Activated CD8-positive, alpha-beta memory T cell treated with anti-CD3 and anti-CD28 coated beads, Interleukin-2, amount 50 U/mL, for 4 hours (primary cell): ENCODE results near the gene TMTC2.

Source experiments
- DNase-seq: peaks from one replicate; pipeline ENCODE4 v3.0.0-alpha.2; 2020

TMTC2 gene

DNA sequence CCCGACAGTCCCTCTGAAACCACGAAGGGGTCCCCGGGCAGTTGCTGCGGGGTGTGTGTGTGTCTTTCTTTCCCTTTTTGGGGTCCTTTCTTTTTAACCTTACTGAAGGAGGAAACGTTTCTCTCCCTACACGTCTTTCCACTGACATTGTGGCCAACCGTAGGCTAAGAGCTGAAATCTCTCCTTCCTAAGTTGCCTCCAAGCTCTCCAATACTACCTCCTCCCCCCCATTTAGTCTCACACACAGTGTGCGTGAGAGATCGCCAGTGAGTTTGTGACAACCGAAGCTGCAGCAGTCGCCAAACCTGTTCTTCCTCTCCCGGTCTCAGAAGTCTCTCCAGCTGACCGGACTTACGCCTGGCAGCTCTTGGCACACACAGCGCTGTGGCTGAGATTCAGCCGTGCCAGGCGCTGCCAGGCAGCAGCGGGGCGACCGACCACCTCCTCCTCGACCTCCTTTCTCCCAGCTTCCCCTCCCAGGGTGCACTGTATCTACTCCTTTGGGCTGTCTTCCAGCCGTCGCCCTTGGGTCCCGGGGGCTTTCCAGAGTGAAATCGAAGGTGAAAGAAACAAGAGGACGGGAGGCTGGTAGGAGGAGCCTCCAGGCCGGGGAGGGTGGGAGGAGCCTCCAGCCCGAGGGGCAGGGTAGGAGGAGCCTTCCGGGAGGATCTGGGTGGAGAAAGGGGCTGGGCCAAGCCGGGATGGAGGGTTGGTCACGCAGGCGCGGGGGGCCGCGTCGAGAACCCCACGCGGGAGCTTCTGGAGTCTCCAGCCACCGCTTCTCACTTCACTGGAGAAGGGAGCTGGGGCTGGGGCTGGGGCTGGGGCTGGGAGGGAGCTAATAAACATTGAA is at the start of gene TMTC2:
TSS of gene TMTC2 (plus strand) at position 739 of the 853 bp plus-strand sequence.
- peak; percentile 91 for DNase-seq

- no peak for DNase-seq
Observed at GRCh38 chr12:82638324-82638723, 48.4 kb upstream of the TMTC2 start.

DNA sequence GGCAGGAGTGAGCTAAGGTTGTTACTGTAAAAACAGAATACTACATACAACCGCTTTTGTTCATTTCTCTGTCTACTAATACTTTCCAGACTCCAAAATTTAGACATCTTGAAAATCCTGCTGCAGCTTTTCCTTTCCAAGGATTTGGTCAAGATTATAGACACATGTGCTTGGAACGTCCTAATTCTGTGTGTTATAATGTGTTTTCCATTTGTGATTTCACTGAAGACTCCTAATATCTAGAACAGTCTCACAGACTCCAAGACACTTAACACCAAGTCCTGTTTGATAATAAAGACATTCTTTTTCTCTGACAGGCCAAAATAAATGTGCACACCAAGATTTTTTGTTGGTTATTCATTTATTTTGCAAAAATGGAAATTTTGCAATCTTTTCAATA is 41.8 kb upstream of the TMTC2 start:
- no peak for DNase-seq

- no peak for DNase-seq
Observed at GRCh38 chr12:82645414-82645813, 41.3 kb upstream of the TMTC2 start.

DNA sequence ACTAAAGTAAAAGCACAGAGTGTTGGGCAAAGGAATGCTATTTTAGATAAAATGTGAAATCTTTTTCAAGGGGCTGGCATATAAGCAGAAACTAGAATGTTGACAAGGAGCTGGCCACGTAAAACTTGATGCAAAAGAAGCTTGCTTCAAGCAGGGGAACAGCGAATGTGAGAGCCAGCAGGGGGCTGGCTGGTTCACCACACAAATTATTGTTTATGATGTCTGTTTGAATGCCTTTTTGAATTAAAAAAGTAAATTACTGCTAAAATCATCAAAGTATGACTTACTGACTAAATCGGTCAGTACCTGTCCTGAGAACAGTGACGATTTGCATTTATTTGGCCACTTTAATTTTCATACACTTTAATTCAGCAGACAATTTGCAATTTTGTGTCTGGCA is 38.9 kb upstream of the TMTC2 start:
- no peak for DNase-seq

GRCh38 chr12:82648259-82648909 is 38.3 kb upstream of the TMTC2 start:
- DNase-seq = no peak

DNA sequence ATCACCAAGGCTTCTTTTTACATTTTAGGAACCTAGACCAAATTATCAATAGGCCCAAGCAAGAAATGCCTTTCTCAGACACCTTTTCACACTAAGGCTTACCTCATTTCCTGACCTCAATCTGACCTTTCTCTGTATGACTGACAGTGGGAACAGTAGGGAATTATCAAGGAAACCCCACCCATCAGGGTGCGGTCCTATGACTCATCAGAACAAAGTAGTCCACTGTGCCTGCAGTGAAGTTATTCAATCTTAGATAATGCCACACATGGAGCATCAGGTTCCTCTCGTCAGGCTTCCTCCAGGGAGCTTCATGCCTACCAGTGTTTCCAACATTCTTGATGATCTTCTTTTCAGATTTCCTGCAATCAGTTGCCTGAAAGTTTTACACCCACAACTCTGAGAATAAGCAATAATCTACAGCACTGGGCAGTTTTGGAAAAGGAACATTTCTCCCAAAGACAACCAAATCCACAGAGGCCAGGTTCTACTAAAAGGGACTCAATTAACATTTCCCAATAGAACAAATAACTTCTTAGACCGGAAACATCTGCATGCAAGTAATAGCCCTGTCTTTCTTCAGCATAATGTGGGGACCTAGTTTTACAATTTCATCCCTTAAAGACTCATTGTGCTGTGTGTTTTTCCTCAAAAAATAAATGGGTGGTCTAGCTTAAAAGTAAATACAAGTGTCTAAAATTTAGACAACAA is 35.9 kb upstream of the TMTC2 start:
- no peak for DNase-seq

DNA sequence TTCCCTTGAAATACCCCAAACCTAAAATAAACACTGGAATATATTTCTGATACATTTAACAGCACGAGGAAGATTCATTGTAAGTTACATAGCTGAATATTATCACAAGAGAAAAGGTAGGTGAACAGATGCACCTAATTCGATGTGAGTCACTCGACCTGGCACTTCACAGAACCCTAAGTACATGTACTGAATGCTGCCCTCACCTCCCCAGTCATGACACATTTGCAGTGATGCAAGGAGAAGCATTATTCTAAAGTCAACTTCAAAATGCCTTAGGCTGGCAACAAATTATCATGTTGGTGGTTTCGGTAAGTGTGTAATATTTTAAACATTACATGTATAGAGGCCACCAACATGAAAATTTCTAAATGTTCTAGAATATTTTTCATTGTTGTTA is 35.2 kb upstream of the TMTC2 start:
- DNase-seq = no peak

DNA sequence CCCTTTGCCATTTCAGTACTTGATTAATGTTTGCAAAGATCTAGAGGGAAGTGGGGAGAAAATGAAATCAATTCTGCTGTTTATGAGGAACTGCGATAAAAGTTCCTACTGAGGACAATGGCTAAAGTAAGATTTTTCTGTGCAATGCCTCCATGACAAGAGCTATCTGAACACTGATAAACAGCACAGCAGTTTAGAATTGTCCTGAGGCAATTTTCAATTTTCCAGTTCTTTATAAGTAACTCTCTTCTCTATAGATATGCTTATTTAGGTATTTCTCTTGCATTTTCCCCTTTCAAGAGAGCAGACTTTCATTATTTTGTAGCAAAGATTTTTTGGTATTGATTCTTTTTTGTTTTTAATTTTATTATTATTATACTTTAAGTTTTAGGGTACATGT is 34.6 kb upstream of the TMTC2 start:
- no peak for DNase-seq

DNA sequence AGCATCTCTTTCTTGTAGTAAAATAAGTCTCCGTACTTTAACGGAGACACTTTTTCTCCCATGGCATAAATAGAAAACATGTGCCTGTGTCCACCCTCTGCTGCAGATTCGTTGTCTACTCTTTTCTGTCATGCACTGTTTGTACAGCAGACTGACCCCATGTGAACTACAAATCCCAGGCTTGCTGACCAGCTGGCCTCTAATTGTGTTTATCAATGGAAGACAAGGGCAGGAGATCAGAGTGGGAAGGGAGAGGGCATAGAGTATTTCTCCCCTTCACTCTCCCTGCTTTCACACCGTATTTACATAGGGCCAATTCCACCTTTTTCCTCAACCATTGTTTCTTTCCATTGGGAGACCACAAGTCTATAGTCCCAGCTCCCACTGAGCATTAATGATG is 31.0 kb upstream of the TMTC2 start:
- no peak for DNase-seq

- DNase-seq = no peak
Observed at GRCh38 chr12:82659343-82660207, 27.1 kb upstream of the TMTC2 start.

DNA sequence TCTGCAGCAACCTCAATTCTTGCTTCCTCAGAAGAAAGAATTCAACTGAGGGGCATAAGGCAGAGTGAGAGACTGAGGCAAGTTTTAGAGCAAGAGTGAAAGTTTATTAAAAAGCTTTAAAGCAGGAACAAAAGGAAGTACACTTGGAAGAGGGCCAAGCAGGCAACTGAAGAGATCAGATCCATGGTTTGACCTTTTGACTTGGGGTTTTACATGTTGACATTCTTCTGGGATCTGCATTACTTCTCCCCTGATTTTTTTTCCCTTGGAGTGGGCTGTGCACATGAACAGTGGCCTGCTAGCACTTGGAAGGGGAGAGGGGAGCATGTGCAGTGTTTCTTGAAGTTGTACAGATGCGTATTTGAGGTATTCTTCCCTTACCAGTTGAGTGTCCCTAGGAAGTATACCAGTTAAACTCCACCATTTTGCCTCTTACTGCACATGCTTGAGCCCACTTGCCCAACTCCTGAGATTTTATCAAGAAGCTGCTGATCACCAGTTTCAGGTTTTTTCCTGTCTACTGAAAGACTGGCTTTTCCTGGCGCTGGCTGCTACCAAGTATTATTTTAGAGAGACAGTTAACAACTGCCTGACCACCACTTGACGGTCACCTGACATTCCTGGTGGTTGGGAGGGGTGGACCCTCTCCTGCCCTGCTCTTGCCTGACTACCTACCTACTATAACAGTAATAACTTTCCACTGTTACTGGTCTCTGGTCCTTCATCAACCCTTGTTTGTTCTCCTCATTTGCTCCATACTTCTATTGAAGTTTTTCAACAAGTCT is 26.0 kb upstream of the TMTC2 start:
- DNase-seq = no peak

GRCh38 chr12:82663893-82664292 is 22.8 kb upstream of the TMTC2 start:
- no peak for DNase-seq

GRCh38 chr12:82665142-82665923 is 21.4 kb upstream of the TMTC2 start:
- no peak for DNase-seq

GRCh38 chr12:82666830-82667229 is 19.9 kb upstream of the TMTC2 start:
- no peak for DNase-seq

GRCh38 chr12:82671673-82672195 is 15.0 kb upstream of the TMTC2 start:
- DNase-seq = no peak

DNA sequence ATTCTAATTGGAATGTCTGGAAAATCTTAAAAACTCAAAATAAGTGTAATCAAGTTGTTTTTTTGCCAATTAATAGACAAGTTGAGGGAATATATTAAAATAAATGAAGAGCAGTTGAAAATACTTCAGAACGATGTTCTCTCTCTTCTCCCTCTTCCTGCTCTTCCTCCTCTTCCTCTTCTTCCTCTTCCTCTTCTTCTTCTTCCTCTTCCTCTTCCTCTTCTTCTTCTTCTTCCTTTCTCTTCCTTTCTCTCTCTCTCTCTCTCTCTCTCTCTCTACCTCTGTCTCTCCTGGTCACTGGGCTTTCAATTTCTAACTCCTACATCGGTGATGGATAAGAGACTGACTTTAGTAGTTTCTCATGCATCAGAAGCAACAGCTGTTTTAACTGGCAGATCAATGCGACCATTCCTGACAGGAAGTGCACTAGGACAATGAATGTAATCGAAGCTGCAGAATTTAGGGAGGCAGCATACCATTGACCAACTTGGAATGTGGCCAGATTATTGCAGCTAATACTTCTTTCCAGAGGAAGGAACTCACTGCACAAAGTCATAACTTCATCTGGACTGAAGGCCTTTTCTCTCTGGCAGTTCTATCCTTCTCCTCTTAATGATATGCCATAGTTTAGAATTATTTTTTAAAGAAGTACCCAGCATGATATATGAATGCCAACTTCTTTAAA is 13.8 kb upstream of the TMTC2 start:
- no peak for DNase-seq

DNA sequence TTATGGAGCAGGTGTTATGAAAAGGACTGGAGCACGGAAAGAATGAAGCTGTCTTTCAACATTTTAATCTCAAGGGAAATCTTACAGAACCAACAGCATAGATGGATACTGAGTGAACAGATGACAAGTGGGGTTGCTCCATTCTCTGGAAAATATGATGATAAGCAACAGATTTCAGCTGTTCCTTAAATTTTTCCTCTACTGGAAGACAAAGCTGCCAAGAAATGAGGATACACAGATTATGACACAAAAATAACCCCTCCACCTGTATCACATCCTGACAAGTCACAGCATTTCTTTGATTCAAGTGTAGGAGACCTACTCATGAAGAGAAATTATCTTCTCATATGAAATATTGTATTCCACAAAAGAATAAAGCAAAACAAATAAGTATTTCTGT is 13.0 kb upstream of the TMTC2 start:
- DNase-seq = no peak

- DNase-seq = no peak
Observed at GRCh38 chr12:82675246-82675645, 11.5 kb upstream of the TMTC2 start.

- DNase-seq = no peak
Observed at GRCh38 chr12:82682326-82682725, 4.4 kb upstream of the TMTC2 start.
